Mesenteric fat pad (tissue), 1 donor: ENCODE data around the gene DPY19L2. TPM values are rescaled to one million over a fixed set of nuclear protein-coding genes. Genes with fewer than 3 reads are reported as not detected.
"Not testable (repeated sequence)": the region's sequence is repeated elsewhere in the genome, so short reads cannot be mapped to it uniquely, and the experiment has no call there.

Experiments
- DNase-seq: peaks from one replicate; pipeline ENCODE4 v3.0.0-alpha.2; 2020; ENCODE audit warnings: low spot score
- total RNA-seq: library from RNA; stranded (reverse); fragmentation: NEBNext Ultra II Directional; extraction: Animal tissue kit (Norgen Biotek cat#: 25700); gene quantifications from one replicate; pipeline ENCODE4 v1.2.1, GENCODE V29; 2021
- donor health status: DM: yes; HTN: yes; CAD: no.

The DPY19L2 gene
- total RNA-seq, 1 donor from 2014 or later, result 6.2 TPM

GRCh38 chr12:63668800-63669365 is 590 bp upstream of the DPY19L2 start:
- not testable (repeated sequence) for DNase-seq

DNA sequence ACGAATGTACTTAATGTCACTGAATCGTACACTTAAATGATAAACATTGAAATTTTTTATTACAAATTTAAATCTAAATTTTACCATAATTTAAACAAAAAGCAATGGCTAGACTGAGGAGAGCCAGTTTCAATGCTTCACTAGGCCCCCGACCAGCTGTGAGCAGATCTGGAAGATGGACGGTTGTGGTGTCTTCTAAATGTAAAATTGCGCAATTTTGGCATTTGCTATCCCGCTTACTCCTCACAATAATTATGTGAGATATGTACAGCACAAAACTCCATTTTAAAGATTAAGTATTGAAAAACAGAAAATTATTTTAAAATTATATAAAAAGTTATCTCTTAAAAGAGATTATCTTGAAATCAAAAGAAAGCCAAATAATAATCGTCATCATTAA is 5.3 kb downstream of the DPY19L2 start:
- not testable (repeated sequence) for DNase-seq

- not testable (repeated sequence) for DNase-seq
These were observed 9.8 kb downstream of the DPY19L2 start for GRCh38 chr12:63658501-63658900.

- not testable (repeated sequence) for DNase-seq
These were observed 11.9 kb downstream of the DPY19L2 start for GRCh38 chr12:63656407-63656806.

DNA sequence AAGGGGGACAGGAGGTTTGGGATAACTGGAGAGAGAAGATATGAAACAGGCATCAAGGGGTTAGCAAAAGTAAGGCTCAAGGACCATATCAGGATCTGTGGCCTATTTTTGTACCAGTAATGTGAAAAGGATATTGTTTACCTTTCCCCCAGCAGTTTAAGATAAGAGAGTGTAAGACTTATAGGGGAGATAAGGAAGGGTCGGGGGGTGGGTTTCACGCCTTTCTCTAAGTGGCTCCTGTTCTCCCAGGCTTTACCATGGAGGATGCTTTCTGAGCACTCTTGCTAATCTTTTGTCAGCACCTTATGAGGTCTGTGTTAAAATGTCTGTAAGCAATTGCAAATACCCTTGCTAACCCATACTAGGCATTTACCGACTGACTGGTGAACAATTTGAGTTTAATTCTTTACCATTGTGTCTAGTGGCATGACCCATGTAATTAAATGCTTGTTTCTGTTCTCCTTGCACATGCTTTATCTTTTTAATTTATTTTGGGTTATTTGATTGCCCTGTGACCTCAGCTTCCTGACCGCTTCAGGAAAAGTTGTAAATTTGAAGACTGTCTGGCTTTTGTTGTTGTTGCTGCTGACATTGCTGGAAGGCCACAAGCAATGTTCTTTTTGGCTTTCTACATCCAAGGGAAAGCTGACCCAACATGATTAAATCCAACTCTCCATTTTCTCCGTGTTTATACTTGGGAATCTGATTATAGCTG is 12.6 kb downstream of the DPY19L2 start:
- not testable (repeated sequence) for DNase-seq

DNA sequence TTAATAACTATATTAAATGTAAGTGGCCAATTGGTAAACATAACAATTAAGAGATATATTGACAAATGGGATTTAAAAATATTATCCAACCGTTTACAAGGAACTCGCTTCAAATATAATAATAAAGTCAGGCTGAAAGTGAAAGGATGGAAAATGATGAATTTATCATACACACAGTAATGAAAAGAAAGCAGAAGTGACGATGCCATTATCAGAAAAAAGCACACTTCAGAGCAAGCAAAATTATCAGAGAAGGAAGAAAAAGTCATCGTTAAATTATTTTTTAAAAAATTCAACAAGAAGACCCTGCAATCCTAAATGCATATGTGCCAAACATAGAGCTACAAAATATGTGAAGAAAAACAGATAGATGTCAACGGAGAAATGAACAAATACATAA is 13.8 kb downstream of the DPY19L2 start:
- DNase-seq, result not testable (repeated sequence)

- DNase-seq, result not testable (repeated sequence)
These were observed 18.8 kb downstream of the DPY19L2 start for GRCh38 chr12:63649517-63649916.

GRCh38 chr12:63643381-63644140 is 24.7 kb downstream of the DPY19L2 start:
- not testable (repeated sequence) for DNase-seq

DNA sequence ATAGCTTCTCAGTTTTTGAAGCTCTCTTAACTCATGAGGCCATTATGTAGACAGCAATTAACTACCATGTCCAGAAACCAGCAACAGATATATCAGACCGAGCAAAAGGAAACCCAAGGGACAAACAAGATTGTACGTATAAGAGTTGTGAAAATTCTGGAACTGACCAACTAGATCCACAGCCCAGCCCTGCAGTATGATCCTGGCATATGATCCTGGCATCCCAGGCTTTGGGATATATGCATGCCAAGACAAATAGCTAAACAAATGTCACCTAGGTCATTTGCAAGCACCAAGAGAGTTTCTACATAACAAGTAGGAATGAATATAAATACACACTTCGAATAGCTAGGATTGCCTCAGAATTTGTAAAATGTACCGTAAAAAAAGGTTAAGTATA is 44.0 kb downstream of the DPY19L2 start:
- not testable (repeated sequence) for DNase-seq

- not testable (repeated sequence) for DNase-seq
These were observed 52.7 kb downstream of the DPY19L2 start for GRCh38 chr12:63615544-63615943.

GRCh38 chr12:63611285-63611684 is 57.0 kb downstream of the DPY19L2 start:
- not testable (repeated sequence) for DNase-seq

DNA sequence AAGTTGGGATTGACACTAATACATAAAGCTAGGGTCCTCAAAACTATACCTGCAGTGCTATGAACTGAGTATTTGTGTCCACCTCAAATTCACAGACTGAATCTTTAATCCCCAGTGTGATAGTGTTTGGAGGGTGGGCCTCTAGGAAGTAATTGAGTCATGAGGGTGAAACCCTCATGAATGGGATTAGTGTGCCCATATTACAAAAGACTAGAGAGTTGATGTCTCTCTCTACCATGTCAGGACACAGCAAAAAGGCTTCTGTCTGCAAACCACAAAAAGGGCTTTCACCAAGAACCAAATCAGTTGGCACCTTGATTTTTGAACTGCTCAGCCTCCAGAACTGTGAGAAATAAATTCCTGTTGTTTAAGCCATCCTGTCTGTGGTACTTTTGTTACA is 59.0 kb downstream of the DPY19L2 start:
- DNase-seq, result not testable (repeated sequence)

DNA sequence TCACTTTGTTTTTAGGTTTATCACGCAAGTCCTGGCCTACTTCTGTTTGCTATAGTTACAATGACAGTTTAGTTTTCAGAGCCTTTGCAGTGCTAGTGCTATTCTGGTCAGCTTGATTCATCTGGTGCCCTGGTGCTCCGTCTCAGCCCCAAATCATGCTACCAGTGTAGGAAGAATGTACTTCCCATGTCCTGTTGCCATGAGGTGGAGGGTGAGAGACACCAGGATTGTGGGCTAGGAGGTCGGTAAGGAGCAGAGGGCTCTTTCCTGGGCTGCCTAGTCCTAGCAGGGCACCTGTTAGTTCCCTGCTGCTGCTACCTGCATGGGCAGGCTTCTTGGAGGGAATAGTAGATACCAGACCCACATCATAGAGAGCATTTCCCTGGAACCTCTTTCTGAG is 63.3 kb downstream of the DPY19L2 start:
- not testable (repeated sequence) for DNase-seq

GRCh38 chr12:63594828-63595227 is 73.5 kb downstream of the DPY19L2 start:
- not testable (repeated sequence) for DNase-seq

DNA sequence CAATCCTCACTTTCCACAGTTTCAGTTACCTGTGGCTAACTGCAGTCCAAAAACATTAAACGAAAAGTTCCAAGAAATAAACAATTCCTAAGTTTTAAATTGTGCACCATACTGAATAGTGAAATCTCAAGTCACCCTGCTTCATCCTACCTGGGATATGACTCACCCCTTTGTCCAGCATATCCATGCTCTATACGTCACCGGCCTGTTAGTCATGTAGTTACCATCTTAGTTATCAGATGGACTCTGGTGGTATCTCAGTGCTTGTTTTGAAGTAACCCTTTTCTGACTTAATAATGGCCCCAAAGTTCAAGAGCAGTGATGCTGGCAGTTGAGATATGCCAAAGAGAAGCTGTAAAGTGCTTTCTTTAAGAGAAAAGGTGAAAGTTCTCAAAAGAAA is 83.9 kb downstream of the DPY19L2 start:
- not testable (repeated sequence) for DNase-seq

GRCh38 chr12:63583289-63583688 is 85.0 kb downstream of the DPY19L2 start:
- DNase-seq, result not testable (repeated sequence)

DNA sequence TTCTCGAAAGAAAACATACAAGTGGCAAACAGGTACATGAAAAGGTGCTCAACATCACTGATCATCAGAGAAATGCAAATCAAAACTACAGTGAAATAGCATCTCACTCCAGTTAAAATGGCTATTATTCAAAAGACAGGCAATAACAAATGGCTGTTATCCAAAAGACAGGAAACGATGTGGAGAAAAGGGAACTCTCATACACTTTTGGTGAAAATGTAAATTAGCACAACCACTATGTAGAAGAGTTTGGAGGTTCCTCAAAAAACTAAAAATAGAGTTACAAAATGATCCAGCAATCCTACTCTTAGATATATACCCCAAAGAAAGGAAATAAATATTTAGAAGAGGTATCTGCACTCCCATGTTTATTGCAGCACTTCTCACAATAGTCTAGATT is 90.7 kb downstream of the DPY19L2 start:
- DNase-seq, result not testable (repeated sequence)

- DNase-seq, result not testable (repeated sequence)
These were observed 96.3 kb downstream of the DPY19L2 start for GRCh38 chr12:63572038-63572437.

DNA sequence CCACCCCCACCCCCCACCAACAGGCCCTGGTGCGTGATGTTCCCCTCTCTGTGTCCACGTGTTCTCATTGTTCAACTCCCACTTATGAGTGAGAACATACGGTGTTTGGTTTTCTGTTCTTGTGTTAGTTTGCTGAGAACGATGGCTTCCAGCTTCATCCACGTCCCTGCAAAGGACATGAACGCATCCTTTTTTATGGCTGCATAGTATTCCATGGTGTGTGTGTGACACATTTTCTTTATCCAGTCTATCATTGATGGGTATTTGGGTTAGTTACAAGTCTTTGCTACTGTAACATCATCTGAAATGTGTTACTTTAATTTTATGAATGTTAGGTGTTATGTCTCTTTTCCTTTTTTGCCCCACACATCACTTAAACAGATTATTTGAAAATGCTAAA is 109.8 kb downstream of the DPY19L2 start:
- DNase-seq, result not testable (repeated sequence)

- DNase-seq, result not testable (repeated sequence)
These were observed 116.9 kb downstream of the DPY19L2 start for GRCh38 chr12:63551397-63551796.

GRCh38 chr12:63549034-63549433 is 119.3 kb downstream of the DPY19L2 start:
- not testable (repeated sequence) for DNase-seq
